Measurements from ENCODE around the gene SLC28A1.

GRCh38 chr15:84983711-84984110 is 99.2 kb downstream of the SLC28A1 start:
- TF ChIP-seq CTCF (IDR thresholded peaks at IDR 0.05) = no peak
- TF ChIP-seq POLR2AphosphoS5 (IDR thresholded peaks at IDR 0.05) = no peak
- TF ChIP-seq POLR2A (IDR thresholded peaks at IDR 0.05) = no peak
